Panc1 (cell line): ENCODE measurements around the gene CAMSAP2. TPM values are rescaled to one million over a fixed set of nuclear protein-coding genes. Genes with fewer than 3 reads are reported as not detected.

ENCODE experiments used
- ATAC-seq: fragments of 200-7000 bp; cut with Tn5 transposase; 2 replicates; pipeline ENCODE4 v1.9.1; 2020; ENCODE audit warnings: mild to moderate bottlenecking, moderate library complexity
- BruUV-seq: library from RNA; stranded (reverse); fragments of 400-500 nt; replicated peaks from 2 replicates; lab custom pipeline; 2021; lab: Mats Ljungman, UMichigan
- CTCF ChIA-PET: fragments of 300-600 bp; sonication (Branson Sonifier 250); formaldehyde crosslinking; loops from one replicate; lab custom pipeline; 2022; ENCODE audit warnings: antibody characterized with exemption; lab: Charles Lee
- POLR2A ChIA-PET: fragments of 300-600 bp; sonication (Branson Sonifier 250); formaldehyde crosslinking; loops from one replicate; lab custom pipeline; 2022; ENCODE audit warnings: antibody characterized with exemption; lab: Charles Lee
- DNase-seq: peaks from one replicate; pipeline ENCODE4 v3.0.0-alpha.2; 2010; ENCODE audit warnings: low read depth, low spot score
- H3K27ac ChIP-seq: 2 replicates; pipeline ENCODE4 v1.5.1; 2011; ENCODE audit warnings: mild to moderate bottlenecking, low read length, inconsistent platforms
- H3K27me3 ChIP-seq: fragments of 200-500 bp; sonication (Bioruptor generic); 2 replicates; pipeline ENCODE4 v1.6.0; 2014; ENCODE audit warnings: low read length, inconsistent platforms; ENCODE audit not compliant: control insufficient read depth, insufficient read depth
- H3K36me3 ChIP-seq: fragments of 200-500 bp; sonication (Bioruptor generic); 2 replicates; pipeline ENCODE4 v1.5.1; 2014; ENCODE audit warnings: inconsistent platforms, mild to moderate bottlenecking, low read length, moderate library complexity; ENCODE audit not compliant: control insufficient read depth, insufficient read depth
- H3K4me1 ChIP-seq: 2 replicates; pipeline ENCODE4 v1.5.1; 2011; ENCODE audit warnings: inconsistent platforms, mild to moderate bottlenecking, low read length, moderate library complexity; ENCODE audit not compliant: control insufficient read depth, insufficient read depth
- H3K4me3 ChIP-seq, 2 experiments: 2 replicates each; pipeline ENCODE4 v1.5.1; 2011 to 2012; ENCODE audit warnings: low read depth in 2 of 2, low read length in 2 of 2, mild to moderate bottlenecking in 2 of 2, inconsistent platforms in 1 of 2, moderate library complexity in 1 of 2
- H3K9me3 ChIP-seq: fragments of 200-500 bp; sonication (Bioruptor generic); 2 replicates; pipeline ENCODE4 v1.5.1; 2014; ENCODE audit warnings: low read depth, mild to moderate bottlenecking, inconsistent platforms, low read length, moderate library complexity; ENCODE audit not compliant: control insufficient read depth, insufficient read depth
- POLR2AphosphoS5 ChIP-seq: IDR thresholded peaks from 2 replicates; pipeline ENCODE4 v1.6.1; 2012; ENCODE audit warnings: mild to moderate bottlenecking, low read depth, low read length, moderate library complexity
- REST ChIP-seq, 2 experiments: IDR thresholded peaks; 2 replicates each; pipeline ENCODE4 v1.6.1; 2011 to 2012; ENCODE audit warnings: low read depth in 2 of 2, control low read depth in 1 of 2, low read length in 1 of 2, mild to moderate bottlenecking in 1 of 2, moderate library complexity in 1 of 2; ENCODE audit not compliant: insufficient read depth in 1 of 2
- SIN3A ChIP-seq: IDR thresholded peaks from 2 replicates; pipeline ENCODE4 v1.6.1; 2012; ENCODE audit warnings: low read depth, mild to moderate bottlenecking, low read length, moderate library complexity, borderline replicate concordance; ENCODE audit not compliant: insufficient read depth
- TCF7L2 ChIP-seq: IDR thresholded peaks from 2 replicates; pipeline ENCODE4 v1.6.1; 2011; ENCODE audit warnings: mild to moderate bottlenecking, low read depth, low read length, inconsistent platforms
- in situ Hi-C: cut with HindIII; loops from 2 replicates; pipeline ENCODE4 v1.10.0; 2016; ENCODE audit warnings: low sequenced_read_pairs, low pct_unique_long_range_greater_than_20kb
- intact Hi-C: fragments of 100-400 bp; cut with micrococcal nuclease; formaldehyde crosslinking; loops from one replicate; pipeline ENCODE4 v1.10.0; 2022; ENCODE audit not compliant: unreplicated experiment
- total RNA-seq: library from RNA; stranded (reverse); gene quantifications from one replicate; pipeline ENCODE4 v1.2.1, GENCODE V29; 2021; ENCODE audit not compliant: unreplicated experiment
- TF ChIP-seq, protein P1 (sequence below): fragments of 450-650 bp; IDR thresholded peaks from 2 replicates; pipeline ENCODE4 v1.5.1; 2017; ENCODE audit warnings: mild to moderate bottlenecking

The CAMSAP2 gene
- total RNA-seq, 1 experiment from 2014 or later: 40.1 TPM

GRCh38 chr1:200861937-200862647 is 123.4 kb downstream of the CAMSAP2 start:
- Histone ChIP-seq H3K4me3 (no peak overlapping the region), H3K36me3 (peaks cover 12% of the 10 kb centered on the region), H3K4me1 (no peaks in the 10 kb centered on the region; the same call in 1 of the 2 replicates), H3K9me3 (no peaks in the 10 kb centered on the region), H3K27ac (no peak overlapping the region), H3K27me3 (no peaks in the 10 kb centered on the region)
- BruUV-seq: no TSS peak
- no peak for DNase-seq
- in situ Hi-C loops (no loop called here), intact Hi-C loops (no loop called here)
- ATAC-seq: no peak
- no peak for TF ChIP-seq SIN3A
- no peak for TF ChIP-seq TCF7L2
- TF ChIP-seq REST (IDR thresholded peaks at IDR 0.05; ENCODE audit: insufficient read depth in 1 of 2, low read depth in 2 of 2, low read length in 1 of 2): no peak
- no peak for TF ChIP-seq POLR2AphosphoS5
- TF ChIP-seq, protein P1, sequence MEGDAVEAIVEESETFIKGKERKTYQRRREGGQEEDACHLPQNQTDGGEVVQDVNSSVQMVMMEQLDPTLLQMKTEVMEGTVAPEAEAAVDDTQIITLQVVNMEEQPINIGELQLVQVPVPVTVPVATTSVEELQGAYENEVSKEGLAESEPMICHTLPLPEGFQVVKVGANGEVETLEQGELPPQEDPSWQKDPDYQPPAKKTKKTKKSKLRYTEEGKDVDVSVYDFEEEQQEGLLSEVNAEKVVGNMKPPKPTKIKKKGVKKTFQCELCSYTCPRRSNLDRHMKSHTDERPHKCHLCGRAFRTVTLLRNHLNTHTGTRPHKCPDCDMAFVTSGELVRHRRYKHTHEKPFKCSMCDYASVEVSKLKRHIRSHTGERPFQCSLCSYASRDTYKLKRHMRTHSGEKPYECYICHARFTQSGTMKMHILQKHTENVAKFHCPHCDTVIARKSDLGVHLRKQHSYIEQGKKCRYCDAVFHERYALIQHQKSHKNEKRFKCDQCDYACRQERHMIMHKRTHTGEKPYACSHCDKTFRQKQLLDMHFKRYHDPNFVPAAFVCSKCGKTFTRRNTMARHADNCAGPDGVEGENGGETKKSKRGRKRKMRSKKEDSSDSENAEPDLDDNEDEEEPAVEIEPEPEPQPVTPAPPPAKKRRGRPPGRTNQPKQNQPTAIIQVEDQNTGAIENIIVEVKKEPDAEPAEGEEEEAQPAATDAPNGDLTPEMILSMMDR: no peak
- CTCF ChIA-PET: no interaction called here
- POLR2A ChIA-PET: interaction anchor here (0.7 kb wide), 1 partner anchor 46 kb away, joined by 3 read pairs; no protein-coding TSS in a partner anchor

DNA sequence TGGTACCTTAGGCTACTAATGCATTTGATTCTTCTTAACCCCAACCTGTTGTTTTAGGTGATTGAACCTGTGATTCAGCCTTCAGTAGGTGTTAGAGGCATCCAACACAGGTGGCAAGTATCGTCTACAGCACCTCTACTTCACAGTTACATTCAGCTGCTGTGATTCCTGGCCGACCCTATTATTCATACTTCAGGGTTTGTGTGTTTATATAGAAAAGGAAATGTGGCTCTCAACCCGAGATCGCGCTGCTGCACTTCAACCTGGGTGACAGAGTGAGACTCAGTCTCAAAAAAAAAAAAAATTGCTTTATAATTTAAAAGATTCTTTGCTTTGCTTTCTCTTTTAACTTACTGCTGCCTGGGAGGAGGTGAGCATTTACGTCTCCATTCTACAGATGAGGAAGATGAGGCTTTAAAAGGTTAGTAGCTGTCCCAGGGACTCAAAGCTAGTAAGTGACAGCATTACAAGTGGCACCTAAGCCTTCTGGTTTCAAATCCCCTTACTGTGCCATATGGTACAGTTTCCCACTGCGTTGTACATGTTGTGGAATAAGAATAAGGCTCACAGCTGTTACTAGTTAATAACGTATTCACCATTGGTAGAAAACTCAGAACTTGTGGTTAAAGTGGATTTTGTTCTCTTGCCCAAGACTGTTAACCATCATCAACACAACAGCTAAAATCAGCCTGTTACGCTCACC is 124.2 kb downstream of the CAMSAP2 start:
- no peak overlapping the region for H3K27ac ChIP-seq
- H3K36me3 ChIP-seq: peaks cover 7% of the 10 kb centered on the region; the same call in 1 of the 2 replicates
- no peaks in the 10 kb centered on the region for H3K27me3 ChIP-seq
- BruUV-seq: no TSS peak
- no peaks in the 10 kb centered on the region for H3K9me3 ChIP-seq
- intact Hi-C loops: no loop called here
- CTCF ChIA-PET: no interaction called here
- TF ChIP-seq, protein P1: no peak
- POLR2A ChIA-PET: interaction anchor here (0.7 kb wide), 1 partner anchor 47 kb away, joined by 3 read pairs; no protein-coding TSS in a partner anchor
- in situ Hi-C loops: no loop called here
- no peaks in the 10 kb centered on the region; the same call in 1 of the 2 replicates for H3K4me1 ChIP-seq
- H3K4me3 ChIP-seq: no peak overlapping the region
- ATAC-seq (no peak), DNase-seq (no peak)
